Measurements from ENCODE around the gene CIZ1.
A peak's percentile ranks its signal among the peaks of the same experiment; 100 is the strongest.

CIZ1 gene

GRCh38 chr9:128213746-128214497 is 22.6 kb upstream of the CIZ1 start:
- no peak for DNase-seq (ENCODE audit: low spot score)

DNA sequence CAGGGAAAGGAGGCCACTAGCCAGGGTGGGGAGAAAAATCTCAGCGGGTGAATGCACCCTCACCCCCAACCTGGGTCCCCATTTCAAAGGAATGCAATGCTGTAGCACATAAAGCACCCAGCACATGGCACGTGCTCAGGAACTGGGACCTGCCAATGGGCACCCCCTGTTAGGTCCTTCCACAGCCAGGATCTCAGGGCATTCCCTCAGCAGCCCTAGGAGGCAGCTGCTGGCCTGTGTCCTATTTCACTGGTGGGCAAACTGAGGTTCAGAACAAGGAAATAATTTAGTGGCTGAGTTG is 20.6 kb upstream of the CIZ1 start:
- DNase-seq (ENCODE audit: low spot score): no peak

GRCh38 chr9:128211186-128211980 is 20.0 kb upstream of the CIZ1 start:
- no peak for DNase-seq (ENCODE audit: low spot score)

- DNase-seq (ENCODE audit: low spot score): no peak
Observed at GRCh38 chr9:128208946-128209669, 17.7 kb upstream of the CIZ1 start.

DNA sequence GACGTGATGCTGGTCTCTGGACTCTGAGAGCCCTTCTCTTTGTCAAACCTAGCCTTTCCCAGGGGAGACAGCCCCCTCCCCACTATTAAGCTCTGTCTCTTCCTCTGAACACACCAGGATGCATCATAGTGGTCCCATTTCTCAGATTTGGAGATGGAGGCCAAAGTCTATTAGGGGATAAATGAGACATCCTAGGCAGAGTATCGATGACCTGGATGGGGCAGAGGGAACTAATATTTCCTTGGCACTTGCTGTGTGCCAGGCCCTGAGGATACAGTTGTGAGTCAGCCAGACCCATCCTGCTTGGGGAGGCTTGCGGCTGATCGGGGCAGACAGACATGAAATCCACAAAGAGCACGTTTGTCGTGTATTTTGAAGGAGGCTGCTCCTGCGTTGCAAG is 17.0 kb upstream of the CIZ1 start:
- no peak for DNase-seq (ENCODE audit: low spot score)

DNA sequence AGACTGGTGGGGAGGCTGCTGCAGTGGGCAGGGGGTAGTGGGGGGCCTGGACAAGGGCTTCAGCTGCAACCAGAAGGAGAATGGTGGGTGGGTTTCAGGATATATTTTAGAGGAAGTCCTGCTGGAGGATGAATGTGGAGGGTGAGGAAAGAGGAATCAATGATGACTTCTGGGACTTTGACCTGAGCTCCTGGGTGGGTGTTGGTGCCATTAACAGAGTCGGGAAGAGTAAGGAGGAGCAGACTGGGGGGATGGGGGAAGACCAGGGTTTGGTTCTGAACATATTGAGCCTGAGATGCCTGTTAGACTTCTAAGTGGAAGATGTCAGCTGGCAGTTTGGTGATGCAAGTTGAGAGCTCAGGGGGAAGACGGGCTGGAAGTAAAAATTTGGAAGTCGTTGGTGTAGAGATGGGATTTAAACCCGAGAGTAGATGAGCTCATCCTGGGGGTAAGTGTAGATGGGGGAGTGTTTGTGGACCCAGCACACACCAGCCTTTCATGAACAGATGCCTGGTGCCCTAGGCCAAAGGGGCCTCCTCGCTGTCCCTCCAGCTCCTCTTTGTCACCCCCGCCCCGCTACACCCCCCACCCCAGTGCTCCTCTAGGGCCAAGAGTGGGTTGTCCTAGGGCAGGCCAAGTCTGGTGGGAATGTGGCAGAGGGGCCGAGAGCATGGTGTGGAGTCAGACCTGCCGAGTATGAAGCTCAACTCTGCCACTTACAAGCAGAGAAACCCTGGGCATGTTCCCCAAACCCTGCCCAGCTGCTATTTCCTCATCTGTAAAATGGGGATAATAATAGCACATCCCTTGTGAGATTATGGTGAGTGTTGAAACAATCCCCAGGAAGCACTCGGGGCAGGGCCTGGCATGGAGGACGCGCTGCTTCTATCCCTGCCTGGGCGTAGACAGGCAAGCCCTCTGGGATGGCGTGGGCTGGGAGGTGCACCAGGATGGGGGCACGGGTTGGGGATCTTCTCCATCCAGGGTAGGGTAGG is 15.8 kb upstream of the CIZ1 start:
- DNase-seq (ENCODE audit: low spot score): no peak

DNA sequence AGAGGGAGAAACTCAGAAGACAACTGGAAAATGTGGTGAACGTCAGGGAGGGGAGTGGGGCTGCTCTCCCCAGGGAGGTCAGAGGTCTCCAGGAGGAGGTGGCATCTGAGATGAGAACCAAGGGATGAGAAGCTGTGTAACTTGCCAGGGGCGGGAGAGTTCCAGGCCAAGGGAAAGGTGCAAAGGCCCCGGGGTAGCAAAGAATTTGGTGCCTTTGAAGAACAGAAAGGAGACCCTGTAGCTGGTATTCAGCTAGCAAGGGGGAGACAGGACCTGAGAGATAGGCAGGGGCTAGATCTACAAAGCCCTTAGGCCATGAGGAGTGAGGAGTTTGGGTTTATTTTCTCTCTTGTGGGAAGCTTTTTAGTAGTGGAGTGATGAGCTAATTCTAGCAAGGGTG is 15.1 kb upstream of the CIZ1 start:
- DNase-seq (ENCODE audit: low spot score): no peak

GRCh38 chr9:128205296-128205944 is 14.0 kb upstream of the CIZ1 start:
- DNase-seq (ENCODE audit: low spot score): no peak

- no peak for DNase-seq (ENCODE audit: low spot score)
Observed at GRCh38 chr9:128204858-128205257, 13.5 kb upstream of the CIZ1 start.

- DNase-seq (ENCODE audit: low spot score): no peak
Observed at GRCh38 chr9:128203707-128204551, 12.6 kb upstream of the CIZ1 start.

GRCh38 chr9:128203024-128203706 is 11.8 kb upstream of the CIZ1 start, which contains the start of gene DNM1:
DNM1 (plus strand) TSS chr9:128203379; CDS start chr9:128203471, 92 bp downstream.
- DNase-seq (ENCODE audit: low spot score): peak; percentile 95

- DNase-seq (ENCODE audit: low spot score): no peak
Observed at GRCh38 chr9:128202648-128203023, 11.3 kb upstream of the CIZ1 start.

GRCh38 chr9:128201441-128202369 is 10.3 kb upstream of the CIZ1 start:
- no peak for DNase-seq (ENCODE audit: low spot score)

DNA sequence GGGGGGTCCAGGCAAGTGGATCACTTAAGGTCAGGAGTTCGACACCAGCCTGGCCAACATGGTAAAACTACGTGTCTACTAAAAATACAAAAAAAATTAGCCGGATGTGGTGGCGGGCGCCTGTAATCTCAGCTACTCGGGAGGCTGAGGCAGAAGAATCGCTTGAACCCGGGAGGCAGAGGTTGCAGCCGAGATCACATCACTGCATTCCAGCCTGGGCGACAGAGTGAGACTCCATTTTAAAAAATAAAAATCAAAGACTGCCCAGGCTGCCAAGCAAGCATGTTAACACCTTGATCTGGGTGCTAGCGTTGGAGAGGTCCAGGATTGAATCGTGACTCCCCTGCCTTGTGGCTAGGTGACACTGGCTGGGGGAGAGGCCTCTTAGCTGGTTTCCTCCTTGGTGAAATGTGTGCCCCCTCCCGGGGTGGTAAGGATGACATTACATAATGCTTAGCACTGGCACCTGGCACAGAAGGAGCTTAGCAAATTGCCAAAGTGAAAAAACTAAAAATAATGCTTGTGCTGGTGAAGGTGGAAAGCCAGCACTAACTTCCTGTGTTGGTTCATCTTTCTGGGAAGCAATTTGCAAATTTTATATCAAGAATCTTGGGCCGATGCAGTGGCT is 2.2 kb upstream of the CIZ1 start:
- no peak for DNase-seq (ENCODE audit: low spot score)

DNA sequence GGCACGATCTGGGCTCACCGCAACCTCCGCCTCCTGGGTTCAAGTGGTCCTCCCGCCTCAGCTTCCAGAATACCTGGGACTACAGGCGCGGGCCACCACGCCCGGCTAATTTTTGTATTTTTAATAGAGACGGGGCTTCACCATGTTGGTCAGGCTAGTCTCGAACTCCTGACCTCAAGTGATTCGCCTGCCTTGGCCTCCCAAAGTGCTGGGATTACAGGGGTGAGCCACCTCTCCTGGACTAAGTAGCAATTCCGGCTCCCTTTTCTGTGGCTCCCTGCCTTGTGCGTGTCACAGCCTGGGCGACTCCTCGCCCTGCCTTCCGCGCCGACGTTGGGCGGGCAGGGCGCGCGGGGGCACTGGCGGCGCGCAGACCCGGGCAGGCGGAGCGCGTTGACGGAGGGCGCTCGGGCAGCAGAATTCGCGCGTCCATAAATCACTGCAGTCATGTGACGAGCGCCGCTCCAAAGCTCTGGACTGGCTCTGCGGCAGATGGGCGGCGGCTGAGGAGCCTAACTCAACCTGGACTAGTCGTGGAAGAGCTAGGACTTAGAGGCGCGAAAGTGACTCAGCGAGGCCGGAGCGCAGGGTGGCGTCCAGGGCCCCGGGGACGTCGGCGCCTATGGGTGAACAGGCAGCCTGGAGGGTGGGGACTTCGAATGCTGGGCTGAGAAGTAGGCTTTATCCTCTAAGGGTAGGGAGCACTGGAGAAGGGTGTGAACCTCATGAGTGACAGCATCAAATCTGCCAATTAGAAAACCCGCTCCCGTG is 1.4 kb upstream of the CIZ1 start:
- DNase-seq (ENCODE audit: low spot score): peak; percentile 48

DNA sequence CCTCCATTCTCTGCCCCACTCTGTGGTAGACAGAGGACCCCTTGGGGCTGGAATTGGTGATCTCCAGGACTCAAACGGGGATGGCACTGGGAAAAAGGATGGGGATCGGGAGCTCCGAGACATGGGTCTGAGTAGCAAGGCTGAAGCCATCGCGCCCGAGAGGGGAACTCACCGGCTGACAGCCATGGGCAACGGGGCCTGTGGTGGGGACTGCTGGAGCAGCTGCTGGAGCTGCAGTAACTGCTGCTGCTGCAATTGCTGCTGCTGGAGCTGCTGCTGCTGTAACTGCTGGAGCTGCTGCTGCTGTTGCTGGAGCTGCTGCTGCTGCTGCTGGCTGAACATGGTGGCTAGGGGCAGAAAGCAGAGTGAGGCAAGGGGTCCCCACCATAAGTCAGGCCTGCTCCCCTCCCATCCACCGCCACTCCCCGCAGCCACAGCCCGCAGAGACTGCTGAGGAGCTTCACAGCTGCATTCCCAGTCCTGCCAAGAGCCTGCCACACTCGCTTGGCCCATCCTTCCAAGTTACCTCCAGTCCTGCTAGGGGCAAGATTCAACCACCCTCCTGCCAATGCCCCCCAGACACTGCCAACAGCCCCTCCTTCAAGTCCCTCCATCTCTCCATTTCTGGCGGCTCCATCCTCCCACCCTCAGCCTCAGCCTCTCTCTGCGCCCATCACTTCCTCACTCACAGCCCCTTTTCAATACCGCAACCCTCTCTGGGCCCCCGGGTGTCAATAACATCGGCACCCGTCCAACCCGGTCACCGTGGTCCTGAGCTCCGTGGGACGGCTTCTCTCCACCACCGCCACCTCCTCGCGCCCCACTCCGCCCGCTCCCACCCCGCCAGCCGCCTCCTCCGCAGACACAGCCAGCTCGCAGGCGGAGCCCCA is 611 bp downstream of the CIZ1 start:
- DNase-seq (ENCODE audit: low spot score): no peak

Data from COLO829 (cell line).